ENCODE data around the gene OSBPL10.

The OSBPL10 gene

DNA sequence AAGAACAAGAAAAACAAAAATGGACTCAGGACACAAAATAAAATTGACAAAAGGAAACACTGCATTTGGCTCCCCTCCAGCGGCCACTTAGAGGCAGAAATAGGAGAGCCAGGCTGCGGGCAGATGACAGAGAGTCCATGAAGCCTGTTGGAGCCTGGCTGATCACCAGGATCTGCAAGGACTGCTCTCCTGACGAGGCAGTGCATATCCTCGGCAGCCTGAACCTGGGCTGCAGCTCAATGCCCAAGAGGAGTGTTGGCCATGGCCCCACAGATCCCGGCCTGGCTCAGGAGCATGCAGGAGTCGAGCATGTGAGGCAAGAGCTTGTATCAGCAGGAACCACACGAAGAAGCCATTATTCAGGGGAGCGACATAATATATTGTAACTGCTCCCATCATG lies 248.5 kb downstream of the OSBPL10 start:
- no peak for DNase-seq

GRCh38 chr3:31729573-31729972 lies 251.5 kb downstream of the OSBPL10 start:
- no peak for DNase-seq

GRCh38 chr3:31729082-31729481 lies 252.0 kb downstream of the OSBPL10 start:
- peak; percentile 37 for DNase-seq

DNA sequence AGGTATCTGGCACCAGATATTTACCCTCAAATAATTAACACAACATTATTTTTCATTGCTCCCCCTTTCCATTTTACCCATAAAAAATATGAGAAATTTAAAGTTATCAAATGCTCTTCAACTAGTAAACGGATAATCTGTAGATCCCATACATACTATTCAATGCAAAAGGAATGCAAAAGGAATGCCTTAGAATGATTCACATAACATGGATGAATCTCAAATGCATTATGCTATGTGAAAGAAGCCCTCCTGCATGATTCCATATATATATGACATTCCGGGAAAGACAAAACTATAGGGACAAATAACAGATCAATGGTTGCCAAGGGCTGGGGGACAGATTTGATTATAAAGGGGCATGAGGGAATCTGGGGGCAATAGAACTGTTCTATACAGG lies 252.7 kb downstream of the OSBPL10 start:
- DNase-seq, result no peak

GRCh38 chr3:31725976-31726375 lies 255.1 kb downstream of the OSBPL10 start:
- DNase-seq, result no peak

GRCh38 chr3:31725568-31725967 lies 255.5 kb downstream of the OSBPL10 start:
- DNase-seq, result no peak

GRCh38 chr3:31724651-31725050 lies 256.4 kb downstream of the OSBPL10 start:
- peak; percentile 25 for DNase-seq

GRCh38 chr3:31724116-31724515 lies 256.9 kb downstream of the OSBPL10 start:
- DNase-seq, result no peak

- DNase-seq, result no peak
Measured at GRCh38 chr3:31723701-31724100, 257.4 kb downstream of the OSBPL10 start.

- DNase-seq, result peak; percentile 5
Measured at GRCh38 chr3:31721676-31722075, 259.4 kb downstream of the OSBPL10 start.

DNA sequence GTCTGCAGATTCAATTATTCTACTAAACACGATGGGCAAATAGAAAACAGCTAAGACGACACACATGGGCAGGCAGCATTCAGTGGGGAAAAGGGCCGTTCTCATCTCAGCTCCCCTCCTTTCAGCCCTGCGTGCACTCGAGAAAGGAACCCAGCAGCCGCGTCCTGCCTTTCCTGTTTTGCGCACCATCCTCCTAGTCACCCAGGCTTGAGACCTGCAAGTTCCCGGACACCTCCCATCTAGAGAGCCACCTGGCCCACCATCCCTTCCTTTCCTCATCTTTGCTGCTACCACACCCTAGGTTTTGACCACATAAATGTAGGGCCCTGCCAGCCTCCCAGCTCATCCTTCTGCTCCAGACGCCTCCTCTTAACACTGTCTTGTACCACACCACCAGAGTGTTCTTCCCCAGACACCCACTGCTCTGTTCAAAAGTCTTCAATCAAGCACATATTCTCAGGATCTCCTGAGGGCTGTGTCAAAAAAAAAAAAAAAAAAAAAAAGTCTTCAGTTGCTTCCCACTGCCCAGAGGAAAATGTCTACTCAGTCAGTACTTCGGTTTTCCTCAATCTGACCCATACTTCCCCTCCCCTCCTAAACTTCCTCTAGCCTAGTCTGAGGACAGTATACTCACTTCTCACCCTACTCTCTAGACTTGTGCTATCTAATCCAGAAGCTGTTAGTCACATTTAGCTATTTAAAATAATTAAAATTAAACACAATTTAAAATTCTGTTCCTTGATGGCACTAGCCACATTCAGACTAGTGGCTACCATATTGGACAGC lies 266.4 kb downstream of the OSBPL10 start:
- no peak for DNase-seq

DNA sequence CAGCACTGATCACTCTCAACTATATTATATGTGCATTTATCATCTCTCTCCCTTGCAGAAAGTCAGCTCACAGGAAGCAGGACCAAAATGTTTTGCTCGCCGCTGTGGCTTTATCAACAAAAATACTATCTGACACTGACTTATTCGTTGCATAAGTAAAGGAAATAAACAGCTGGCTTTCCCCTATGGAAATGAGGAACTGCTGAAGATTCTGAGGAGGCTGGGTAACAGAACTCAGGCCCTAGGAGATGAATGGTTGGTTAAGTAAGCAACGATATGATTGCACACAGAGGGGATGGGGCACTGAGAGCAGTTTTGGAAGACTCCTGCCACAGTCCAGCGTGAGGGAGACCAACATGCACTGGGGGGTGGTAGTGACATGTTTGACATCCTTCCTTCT lies 267.2 kb downstream of the OSBPL10 start:
- no peak for DNase-seq

- no peak for DNase-seq
Measured at GRCh38 chr3:31710123-31710803, 270.8 kb downstream of the OSBPL10 start.

DNA sequence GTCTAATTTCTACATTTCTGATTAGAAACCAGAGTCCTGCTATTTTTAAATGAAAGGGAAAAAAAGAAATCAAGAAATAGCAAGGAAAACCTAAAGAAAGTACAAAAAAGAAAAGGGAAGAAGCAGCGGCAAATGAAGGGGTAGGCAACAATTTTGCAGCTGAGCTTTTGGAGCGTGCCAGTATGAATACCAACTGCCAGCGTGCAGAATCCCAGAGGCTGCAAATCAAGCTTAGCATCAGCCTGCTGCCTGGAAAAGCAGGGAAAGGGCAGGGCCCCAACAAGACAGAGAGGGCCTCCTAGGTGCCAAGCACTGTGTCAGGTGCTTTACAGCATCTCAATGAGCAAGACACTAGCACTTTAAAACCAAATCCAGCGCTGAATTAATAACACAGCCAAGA lies 271.5 kb downstream of the OSBPL10 start:
- no peak for DNase-seq

- DNase-seq, result no peak
Measured at GRCh38 chr3:31709005-31709404, 272.1 kb downstream of the OSBPL10 start.

DNA sequence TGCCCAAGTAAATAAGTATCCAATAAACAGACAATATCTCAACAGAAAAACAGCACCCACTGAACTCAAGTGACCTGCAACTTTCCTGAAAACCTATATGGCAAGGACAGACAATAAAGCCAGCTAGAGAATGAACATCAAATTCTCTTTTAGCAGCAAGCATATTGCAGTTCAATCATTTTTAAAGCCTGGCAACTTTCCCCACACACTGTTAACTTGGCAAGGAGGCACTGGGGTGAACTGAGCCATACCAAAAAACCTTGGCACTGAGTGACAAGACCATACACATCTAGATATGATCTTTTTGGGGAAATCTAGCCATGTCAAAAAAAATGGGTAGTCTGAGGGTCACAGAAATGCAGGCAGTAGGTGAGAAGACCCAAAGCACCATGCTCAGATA lies 273.8 kb downstream of the OSBPL10 start:
- DNase-seq, result no peak

GRCh38 chr3:31705736-31706135 lies 275.3 kb downstream of the OSBPL10 start:
- DNase-seq, result no peak

DNA sequence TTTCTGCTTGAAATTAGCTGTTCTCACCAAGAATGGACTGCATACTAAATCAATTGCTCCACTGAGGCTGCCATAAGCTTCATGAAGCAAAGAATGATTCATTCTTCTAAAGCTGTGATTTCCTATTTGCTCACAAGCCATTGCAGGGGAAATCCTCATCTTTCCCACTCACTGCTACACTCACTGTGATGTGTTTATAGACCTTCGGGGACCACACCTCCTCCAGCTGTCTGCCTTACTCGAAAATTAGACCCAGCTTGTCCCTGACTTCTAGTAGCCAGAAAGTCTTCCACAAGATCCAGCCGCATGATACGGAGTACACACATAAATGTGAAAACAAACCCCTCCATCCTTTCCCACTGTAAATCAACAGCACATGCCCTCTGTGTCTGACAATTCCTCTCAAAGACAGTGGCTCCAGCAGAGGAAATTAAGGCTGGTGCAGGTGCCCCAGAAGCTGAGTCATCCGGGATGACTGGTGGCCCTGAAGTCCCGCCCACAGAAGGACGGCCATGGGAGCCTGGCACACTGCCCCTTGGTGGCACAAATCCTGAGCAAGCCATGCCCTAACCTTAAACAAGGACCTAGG lies 276.4 kb downstream of the OSBPL10 start:
- DNase-seq, result peak; percentile 79

DNA sequence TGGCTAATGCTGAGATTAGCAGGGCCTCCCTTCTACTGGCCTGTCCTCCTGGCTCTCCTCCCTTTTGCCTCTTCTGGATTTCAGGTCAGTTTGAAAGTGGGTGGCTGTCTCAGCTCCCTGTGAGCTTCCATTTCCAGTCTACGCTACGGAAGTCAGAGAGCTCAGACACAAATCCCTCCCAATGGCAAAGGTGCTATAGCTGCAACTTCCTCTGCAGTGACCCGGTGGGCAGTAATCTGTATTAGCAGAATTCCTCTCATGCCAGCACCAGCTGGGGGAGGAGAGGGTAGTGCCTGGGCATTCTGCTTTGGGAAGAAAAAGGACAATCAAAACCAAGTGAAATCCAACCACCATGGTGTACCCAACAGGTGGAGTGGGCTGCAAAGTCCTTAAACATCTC lies 276.9 kb downstream of the OSBPL10 start:
- DNase-seq, result no peak

GRCh38 chr3:31701286-31701685 lies 279.8 kb downstream of the OSBPL10 start:
- no peak for DNase-seq

DNA sequence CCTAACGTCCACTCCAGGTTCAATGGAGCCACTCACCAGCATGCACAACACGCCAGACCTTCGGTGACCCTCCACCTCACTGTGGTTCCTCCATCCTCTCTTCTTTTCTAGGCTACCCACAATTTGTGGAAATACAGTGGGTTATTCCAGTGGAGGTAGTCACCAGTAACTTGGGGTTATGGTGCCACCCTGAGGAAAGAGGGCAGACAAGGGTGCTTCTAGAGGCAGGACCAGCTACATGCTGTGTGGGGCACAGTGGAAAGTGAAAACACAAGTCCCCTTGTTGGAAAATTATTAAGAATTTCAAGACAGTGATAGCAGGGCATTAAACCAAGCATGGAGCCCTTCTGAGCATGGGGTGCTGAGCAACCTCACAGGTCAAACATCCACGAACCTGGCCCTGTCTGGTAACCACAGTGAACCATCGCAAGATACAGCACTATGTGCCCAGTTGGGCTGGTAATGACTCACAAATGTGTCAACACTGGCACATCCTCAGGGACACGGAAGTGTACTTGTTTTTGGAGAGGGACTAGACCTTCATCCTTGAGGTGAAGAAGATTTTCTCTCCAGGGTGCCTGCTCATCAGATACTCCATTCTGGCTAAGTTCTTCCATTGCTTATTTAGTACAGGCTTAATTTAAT lies 281.6 kb downstream of the OSBPL10 start:
- peak; percentile 1 for DNase-seq

- DNase-seq, result no peak
Measured at GRCh38 chr3:31696815-31697548, 284.1 kb downstream of the OSBPL10 start.

GRCh38 chr3:31696009-31696297 lies 285.1 kb downstream of the OSBPL10 start:
- no peak for DNase-seq

Data from NCI-H69 (cell line).